ENCODE results near the gene AMBP. TPM values are rescaled to one million over a fixed set of nuclear protein-coding genes. Genes with fewer than 3 reads are reported as not detected.

The AMBP gene
- total RNA-seq, 2 donors from 2014 or later = not detected

GRCh38 chr9:114017741-114018715 is 60.1 kb downstream of the AMBP start:
- Histone ChIP-seq H3K27me3 (no peaks in the 10 kb centered on the region), H3K4me3 (no peak overlapping the region), H3K36me3 (peaks cover 6% of the 10 kb centered on the region), H3K9me3 (peaks cover 5 to 16% of the 10 kb centered on the region in 2 donors), H3K27ac (no peak overlapping the region), H3K4me1 (no peaks in the 10 kb centered on the region)
- no peak for DNase-seq (ENCODE audit: low spot score)
- TF ChIP-seq CTCF (IDR thresholded peaks at IDR 0.05) = no peak

- peaks cover 0 to 9% of the 10 kb centered on the region in 2 donors for H3K9me3 ChIP-seq
These were observed 61.3 kb downstream of the AMBP start for GRCh38 chr9:114016629-114017423.

GRCh38 chr9:114016101-114016500 is 62.0 kb downstream of the AMBP start:
- no peaks in the 10 kb centered on the region for H3K4me1 ChIP-seq
- no peak overlapping the region for H3K4me3 ChIP-seq
- TF ChIP-seq CTCF (IDR thresholded peaks at IDR 0.05) = no peak
- no peak overlapping the region for H3K27ac ChIP-seq
- DNase-seq (ENCODE audit: low spot score) = no peak
- H3K36me3 ChIP-seq = peaks cover 6% of the 10 kb centered on the region
- no peaks in the 10 kb centered on the region for H3K27me3 ChIP-seq
- peaks cover 0 to 6% of the 10 kb centered on the region in 2 donors for H3K9me3 ChIP-seq

More at GRCh38 chr9:114016629-114017423, 61.3 kb downstream of the AMBP start:
- no peaks in the 10 kb centered on the region for H3K27me3 ChIP-seq
- no peaks in the 10 kb centered on the region for H3K4me1 ChIP-seq
- TF ChIP-seq CTCF (IDR thresholded peaks at IDR 0.05) = no peak
- DNase-seq (ENCODE audit: low spot score) = no peak
- H3K27ac ChIP-seq = no peak overlapping the region
- H3K4me3 ChIP-seq = no peak overlapping the region
- peaks cover 6% of the 10 kb centered on the region for H3K36me3 ChIP-seq

- Histone ChIP-seq H3K9me3 (peaks cover 0 to 6% of the 10 kb centered on the region in 2 donors), H3K27me3 (no peaks in the 10 kb centered on the region), H3K4me3 (no peak overlapping the region), H3K36me3 (peaks cover 6% of the 10 kb centered on the region), H3K4me1 (no peaks in the 10 kb centered on the region), H3K27ac (no peak overlapping the region)
- TF ChIP-seq CTCF (IDR thresholded peaks at IDR 0.05) = no peak
- no peak for DNase-seq (ENCODE audit: low spot score)
These were observed 62.5 kb downstream of the AMBP start for GRCh38 chr9:114015607-114016006.

GRCh38 chr9:114014044-114014443 is 64.1 kb downstream of the AMBP start:
- no peak for DNase-seq (ENCODE audit: low spot score)
- no peak overlapping the region for H3K27ac ChIP-seq
- no peak for TF ChIP-seq CTCF (IDR thresholded peaks at IDR 0.05)
- H3K36me3 ChIP-seq = peaks cover 6% of the 10 kb centered on the region
- no peaks in the 10 kb centered on the region for H3K9me3 ChIP-seq
- H3K4me1 ChIP-seq = no peaks in the 10 kb centered on the region
- H3K27me3 ChIP-seq = no peaks in the 10 kb centered on the region
- no peak overlapping the region for H3K4me3 ChIP-seq

All from right atrium auricular region (tissue), 2 donors.